ENCODE measurements around the gene NCAM1.

DNA sequence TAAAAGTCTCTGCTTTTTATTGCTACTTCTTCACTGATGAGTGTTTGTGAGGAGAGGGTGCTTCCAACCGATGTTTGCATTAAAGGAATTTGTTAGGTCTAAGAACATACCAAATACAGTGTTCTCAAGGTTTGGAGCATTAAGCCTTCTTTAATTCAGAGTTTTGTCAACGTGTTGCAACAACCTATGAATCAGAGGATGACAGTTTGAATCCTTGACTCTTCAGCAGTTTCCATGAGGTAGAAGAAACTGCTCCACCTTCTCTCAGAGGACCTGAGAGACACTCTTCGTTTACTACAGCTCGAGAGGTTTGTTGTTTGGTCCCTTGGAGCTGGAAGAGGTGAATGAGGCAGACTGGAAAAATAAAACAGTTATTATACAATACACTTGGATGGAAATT is 55.7 kb downstream of the NCAM1 start:
- TF ChIP-seq CBX2 (IDR thresholded peaks at IDR 0.05; ENCODE audit: borderline replicate concordance, low read depth): no peak
- no peak for TF ChIP-seq RFX5 (IDR thresholded peaks at IDR 0.05)
- TF ChIP-seq, protein P1, sequence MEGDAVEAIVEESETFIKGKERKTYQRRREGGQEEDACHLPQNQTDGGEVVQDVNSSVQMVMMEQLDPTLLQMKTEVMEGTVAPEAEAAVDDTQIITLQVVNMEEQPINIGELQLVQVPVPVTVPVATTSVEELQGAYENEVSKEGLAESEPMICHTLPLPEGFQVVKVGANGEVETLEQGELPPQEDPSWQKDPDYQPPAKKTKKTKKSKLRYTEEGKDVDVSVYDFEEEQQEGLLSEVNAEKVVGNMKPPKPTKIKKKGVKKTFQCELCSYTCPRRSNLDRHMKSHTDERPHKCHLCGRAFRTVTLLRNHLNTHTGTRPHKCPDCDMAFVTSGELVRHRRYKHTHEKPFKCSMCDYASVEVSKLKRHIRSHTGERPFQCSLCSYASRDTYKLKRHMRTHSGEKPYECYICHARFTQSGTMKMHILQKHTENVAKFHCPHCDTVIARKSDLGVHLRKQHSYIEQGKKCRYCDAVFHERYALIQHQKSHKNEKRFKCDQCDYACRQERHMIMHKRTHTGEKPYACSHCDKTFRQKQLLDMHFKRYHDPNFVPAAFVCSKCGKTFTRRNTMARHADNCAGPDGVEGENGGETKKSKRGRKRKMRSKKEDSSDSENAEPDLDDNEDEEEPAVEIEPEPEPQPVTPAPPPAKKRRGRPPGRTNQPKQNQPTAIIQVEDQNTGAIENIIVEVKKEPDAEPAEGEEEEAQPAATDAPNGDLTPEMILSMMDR (IDR thresholded peaks at IDR 0.05): no peak
- TF ChIP-seq KDM5A (IDR thresholded peaks at IDR 0.05): no peak

All from A549 (cell line).